Measurements from ENCODE around the gene ZDHHC22.

ZDHHC22 gene

GRCh38 chr14:77139022-77139421, 2.6 kb downstream of the ZDHHC22 start:
- no peak for DNase-seq
- in situ Hi-C loops (cut with HindIII; ENCODE audit: low pct_ligation_motif_present, low pct_unique_long_range_greater_than_20kb, low sequenced_read_pairs), result no loop called here

GRCh38 chr14:77133720-77134338, 7.8 kb downstream of the ZDHHC22 start:
- peak; percentile 74 for DNase-seq
- in situ Hi-C loops (cut with HindIII; ENCODE audit: low pct_ligation_motif_present, low pct_unique_long_range_greater_than_20kb, low sequenced_read_pairs), result no loop called here

GRCh38 chr14:77131871-77132486, 9.6 kb downstream of the ZDHHC22 start:
- in situ Hi-C loops (cut with HindIII; ENCODE audit: low pct_ligation_motif_present, low pct_unique_long_range_greater_than_20kb, low sequenced_read_pairs), result no loop called here
- no peak for DNase-seq

GRCh38 chr14:77131206-77131605, 10.4 kb downstream of the ZDHHC22 start:
- in situ Hi-C loops (cut with HindIII; ENCODE audit: low pct_ligation_motif_present, low pct_unique_long_range_greater_than_20kb, low sequenced_read_pairs), result no loop called here
- DNase-seq, result no peak

- in situ Hi-C loops (cut with HindIII; ENCODE audit: low pct_ligation_motif_present, low pct_unique_long_range_greater_than_20kb, low sequenced_read_pairs), result no loop called here
- DNase-seq, result no peak
Observed at GRCh38 chr14:77130386-77130785, 11.2 kb downstream of the ZDHHC22 start.

GRCh38 chr14:77128414-77128891, 13.1 kb downstream of the ZDHHC22 start:
- in situ Hi-C loops (cut with HindIII; ENCODE audit: low pct_ligation_motif_present, low pct_unique_long_range_greater_than_20kb, low sequenced_read_pairs), result no loop called here
- no peak for DNase-seq

GRCh38 chr14:77126461-77126990, 15.1 kb downstream of the ZDHHC22 start:
- in situ Hi-C loops (cut with HindIII; ENCODE audit: low pct_ligation_motif_present, low pct_unique_long_range_greater_than_20kb, low sequenced_read_pairs), result no loop called here

GRCh38 chr14:77125823-77126325, 15.7 kb downstream of the ZDHHC22 start:
- DNase-seq, result no peak
- in situ Hi-C loops (cut with HindIII; ENCODE audit: low pct_ligation_motif_present, low pct_unique_long_range_greater_than_20kb, low sequenced_read_pairs), result no loop called here

More at GRCh38 chr14:77126461-77126990, 15.1 kb downstream of the ZDHHC22 start:
- DNase-seq, result no peak

- no peak for DNase-seq
Observed at GRCh38 chr14:77125281-77125801, 16.2 kb downstream of the ZDHHC22 start.

GRCh38 chr14:77124345-77125280, 17.0 kb downstream of the ZDHHC22 start:
- DNase-seq, result peak; percentile 36
- in situ Hi-C loops (cut with HindIII; ENCODE audit: low pct_ligation_motif_present, low pct_unique_long_range_greater_than_20kb, low sequenced_read_pairs), result no loop called here

More at GRCh38 chr14:77125281-77125801, 16.2 kb downstream of the ZDHHC22 start:
- in situ Hi-C loops (cut with HindIII; ENCODE audit: low pct_ligation_motif_present, low pct_unique_long_range_greater_than_20kb, low sequenced_read_pairs), result no loop called here

- DNase-seq, result no peak
- in situ Hi-C loops (cut with HindIII; ENCODE audit: low pct_ligation_motif_present, low pct_unique_long_range_greater_than_20kb, low sequenced_read_pairs), result no loop called here
Observed at GRCh38 chr14:77123381-77124325, 17.9 kb downstream of the ZDHHC22 start.

- in situ Hi-C loops (cut with HindIII; ENCODE audit: low pct_ligation_motif_present, low pct_unique_long_range_greater_than_20kb, low sequenced_read_pairs), result no loop called here
- DNase-seq, result no peak
Observed at GRCh38 chr14:77122526-77123125, 19.0 kb downstream of the ZDHHC22 start.

- DNase-seq, result no peak
- in situ Hi-C loops (cut with HindIII; ENCODE audit: low pct_ligation_motif_present, low pct_unique_long_range_greater_than_20kb, low sequenced_read_pairs), result no loop called here
Observed at GRCh38 chr14:77120771-77121743, 20.5 kb downstream of the ZDHHC22 start.

- in situ Hi-C loops (cut with HindIII; ENCODE audit: low pct_ligation_motif_present, low pct_unique_long_range_greater_than_20kb, low sequenced_read_pairs), result no loop called here
- no peak for DNase-seq
Observed at GRCh38 chr14:77119851-77120250, 21.7 kb downstream of the ZDHHC22 start.

GRCh38 chr14:77116172-77116817, 25.3 kb downstream of the ZDHHC22 start:
- in situ Hi-C loops (cut with HindIII; ENCODE audit: low pct_ligation_motif_present, low pct_unique_long_range_greater_than_20kb, low sequenced_read_pairs), result no loop called here
- no peak for DNase-seq

GRCh38 chr14:77114609-77115008, 27.0 kb downstream of the ZDHHC22 start:
- in situ Hi-C loops (cut with HindIII; ENCODE audit: low pct_ligation_motif_present, low pct_unique_long_range_greater_than_20kb, low sequenced_read_pairs), result no loop called here
- DNase-seq, result no peak

All from ACHN (cell line).